GM18861 (cell line): Measurements from ENCODE around the gene VCL.

Experiments
- ATAC-seq: cut with Tn5 transposase; IDR thresholded peaks from one replicate; pipeline ENCODE4 v1.9.1; 2021; ENCODE audit not compliant: unreplicated experiment

Gene VCL

GRCh38 chr10:74150204-74150989, 152.5 kb downstream of the VCL start, which contains the start of gene AP3M1:
AP3M1 (minus strand) TSS chr10:74150828; CDS start chr10:74138379, 12,449 bp downstream.
- peak; percentile 31 for ATAC-seq

- peak; percentile 65 for ATAC-seq
Measured at GRCh38 chr10:74150990-74151878, 153.3 kb downstream of the VCL start, which contains the start of gene ADK. ADK (plus strand) TSS chr10:74151221; CDS start chr10:74151279, 58 bp downstream.

GRCh38 chr10:74151879-74152722, 154.2 kb downstream of the VCL start:
- no peak for ATAC-seq

GRCh38 chr10:74153123-74153522, 155.2 kb downstream of the VCL start:
- no peak for ATAC-seq

- ATAC-seq, result no peak
Measured at GRCh38 chr10:74153676-74154075, 155.8 kb downstream of the VCL start.

GRCh38 chr10:74156919-74157289, 159.0 kb downstream of the VCL start:
- no peak for ATAC-seq

GRCh38 chr10:74160013-74160412, 162.1 kb downstream of the VCL start:
- no peak for ATAC-seq

GRCh38 chr10:74163319-74164068, 165.6 kb downstream of the VCL start:
- ATAC-seq, result no peak

GRCh38 chr10:74164716-74165529, 167.0 kb downstream of the VCL start:
- no peak for ATAC-seq

GRCh38 chr10:74165530-74165901, 167.6 kb downstream of the VCL start:
- ATAC-seq, result no peak

GRCh38 chr10:74167443-74167842, 169.5 kb downstream of the VCL start:
- ATAC-seq, result no peak
